Tibial nerve (tissue), 3 donors: ENCODE measurements around the gene THSD1.

ENCODE experiments used
- POLR2A ChIP-seq, 2 donors: fragments of 450-650 bp; IDR thresholded peaks; one replicate each; pipeline ENCODE4 v1.6.1; 2017; ENCODE audit warnings: antibody characterized with exemption in 2 of 2, mild to moderate bottlenecking in 2 of 2, moderate library complexity in 2 of 2
- TF ChIP-seq, protein P1 (sequence below), 5 experiments: fragments of 200-600 bp in 3 of 5; fragments of 450-650 bp in 2 of 5; sonication (generic) in 3 of 5; IDR thresholded peaks; one replicate each; pipeline ENCODE4 v1.5.1; 2016 to 2019; ENCODE audit warnings: antibody characterized with exemption in 5 of 5, mild to moderate bottlenecking in 3 of 5, moderate library complexity in 2 of 5

DNA sequence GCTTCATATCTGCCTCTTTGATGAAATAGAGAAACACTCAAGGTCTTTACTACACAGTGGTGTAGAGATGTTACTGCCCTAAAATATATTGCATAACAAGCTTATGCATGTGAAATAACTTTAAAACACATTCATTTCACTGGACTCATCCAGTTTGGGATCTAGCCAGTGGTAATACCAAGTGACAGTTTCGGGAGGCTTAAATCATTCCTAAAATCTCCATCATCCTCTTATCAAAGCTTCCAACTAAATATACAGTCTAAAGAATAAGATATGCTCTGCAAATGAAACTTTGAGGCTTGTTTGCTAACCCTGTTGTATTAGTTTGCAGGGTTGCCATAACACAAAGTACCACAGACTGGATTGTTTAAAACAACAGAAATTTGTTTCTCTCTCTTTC lies 52.8 kb downstream of the THSD1 start:
- TF ChIP-seq, protein P1, sequence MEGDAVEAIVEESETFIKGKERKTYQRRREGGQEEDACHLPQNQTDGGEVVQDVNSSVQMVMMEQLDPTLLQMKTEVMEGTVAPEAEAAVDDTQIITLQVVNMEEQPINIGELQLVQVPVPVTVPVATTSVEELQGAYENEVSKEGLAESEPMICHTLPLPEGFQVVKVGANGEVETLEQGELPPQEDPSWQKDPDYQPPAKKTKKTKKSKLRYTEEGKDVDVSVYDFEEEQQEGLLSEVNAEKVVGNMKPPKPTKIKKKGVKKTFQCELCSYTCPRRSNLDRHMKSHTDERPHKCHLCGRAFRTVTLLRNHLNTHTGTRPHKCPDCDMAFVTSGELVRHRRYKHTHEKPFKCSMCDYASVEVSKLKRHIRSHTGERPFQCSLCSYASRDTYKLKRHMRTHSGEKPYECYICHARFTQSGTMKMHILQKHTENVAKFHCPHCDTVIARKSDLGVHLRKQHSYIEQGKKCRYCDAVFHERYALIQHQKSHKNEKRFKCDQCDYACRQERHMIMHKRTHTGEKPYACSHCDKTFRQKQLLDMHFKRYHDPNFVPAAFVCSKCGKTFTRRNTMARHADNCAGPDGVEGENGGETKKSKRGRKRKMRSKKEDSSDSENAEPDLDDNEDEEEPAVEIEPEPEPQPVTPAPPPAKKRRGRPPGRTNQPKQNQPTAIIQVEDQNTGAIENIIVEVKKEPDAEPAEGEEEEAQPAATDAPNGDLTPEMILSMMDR (IDR thresholded peaks at IDR 0.05): no peak
- TF ChIP-seq POLR2A (IDR thresholded peaks at IDR 0.05): no peak
